ENCODE measurements around the gene ATF7. TPM values are rescaled to one million over a fixed set of nuclear protein-coding genes. Genes with fewer than 3 reads are reported as not detected.
"Not testable (repeated sequence)": the region's sequence is repeated elsewhere in the genome, so short reads cannot be mapped to it uniquely, and the experiment has no call there.

Gene ATF7
- polyA plus RNA-seq, 3 donors, result 37.9 to 49.9 (median 47.4) TPM

DNA sequence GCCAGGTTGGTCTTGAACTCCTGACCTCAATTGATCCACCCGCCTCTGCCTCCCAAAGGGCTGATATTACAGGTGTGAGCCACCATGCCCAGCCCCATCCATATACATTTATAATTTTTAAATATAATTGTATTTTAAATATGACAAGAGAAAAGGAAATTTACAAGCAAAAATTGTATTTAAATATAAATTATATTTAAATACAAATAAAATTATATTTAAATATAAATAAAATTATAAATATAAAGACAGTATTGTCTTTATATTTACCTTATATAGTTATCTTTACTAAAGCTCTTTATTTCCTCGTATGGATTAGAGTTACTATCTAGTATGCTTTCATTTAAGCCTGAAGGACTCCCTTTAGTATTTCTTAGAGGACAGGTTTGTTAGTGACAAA is 11.9 kb upstream of the ATF7 start:
- DNase-seq, result no peak

DNA sequence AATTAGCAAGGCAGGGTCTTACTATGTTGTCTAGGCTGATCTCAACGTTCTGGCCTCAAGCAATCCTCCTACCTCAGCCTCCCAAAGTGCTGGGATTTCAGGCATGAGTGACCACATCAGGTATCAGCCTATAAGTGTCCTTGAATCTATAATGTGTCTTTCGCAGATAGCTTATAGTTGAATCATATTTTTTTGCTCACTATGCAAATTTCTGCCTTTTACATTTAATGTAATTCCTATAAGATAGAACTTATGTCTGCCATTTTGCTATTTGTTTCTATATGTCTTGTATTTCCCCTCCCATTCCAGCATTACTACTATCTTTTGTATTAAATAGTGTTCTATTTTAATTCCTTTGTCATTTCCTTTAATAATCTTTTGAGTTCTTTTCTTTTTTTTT is 10.5 kb upstream of the ATF7 start:
- DNase-seq, result no peak

DNA sequence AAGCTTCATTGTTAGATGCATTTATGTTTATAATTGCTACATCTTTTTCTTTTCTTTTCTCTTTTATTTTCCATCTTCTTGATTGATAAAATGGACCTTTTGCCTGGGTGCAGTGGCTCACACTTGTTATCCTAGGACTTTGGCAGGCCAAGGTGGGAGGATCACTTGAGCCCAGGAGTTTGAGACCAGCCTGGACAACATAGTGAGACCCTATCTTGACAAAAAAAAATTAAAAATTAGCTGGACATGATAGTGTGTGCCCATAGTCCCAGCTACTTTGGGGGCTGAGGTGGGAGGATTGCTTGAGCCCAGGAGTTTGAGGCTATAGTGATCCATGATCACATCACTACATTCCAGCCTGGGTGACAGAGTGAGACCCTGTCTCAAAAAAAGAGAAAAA is 9.5 kb upstream of the ATF7 start:
- not testable (repeated sequence) for DNase-seq

DNA sequence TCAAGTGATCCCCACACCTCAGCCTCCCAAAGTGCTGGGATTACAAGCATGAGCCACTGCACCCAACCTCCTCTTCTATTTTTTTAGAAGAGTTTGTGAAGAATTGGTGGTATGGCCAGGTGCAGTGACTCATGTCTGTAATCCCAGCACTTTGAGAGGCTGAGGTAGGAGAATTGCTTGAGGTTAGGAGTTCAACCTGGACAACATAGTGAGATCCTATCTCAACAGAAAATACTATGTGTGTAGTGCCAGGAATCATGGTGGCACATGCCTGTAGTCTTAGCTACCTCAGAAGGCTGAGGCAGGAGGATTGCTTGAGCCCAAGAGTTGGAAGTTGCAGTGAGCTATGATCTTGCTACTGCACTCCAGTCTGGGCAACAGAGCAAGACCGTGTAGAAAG is 5.5 kb upstream of the ATF7 start:
- DNase-seq, result no peak

DNA sequence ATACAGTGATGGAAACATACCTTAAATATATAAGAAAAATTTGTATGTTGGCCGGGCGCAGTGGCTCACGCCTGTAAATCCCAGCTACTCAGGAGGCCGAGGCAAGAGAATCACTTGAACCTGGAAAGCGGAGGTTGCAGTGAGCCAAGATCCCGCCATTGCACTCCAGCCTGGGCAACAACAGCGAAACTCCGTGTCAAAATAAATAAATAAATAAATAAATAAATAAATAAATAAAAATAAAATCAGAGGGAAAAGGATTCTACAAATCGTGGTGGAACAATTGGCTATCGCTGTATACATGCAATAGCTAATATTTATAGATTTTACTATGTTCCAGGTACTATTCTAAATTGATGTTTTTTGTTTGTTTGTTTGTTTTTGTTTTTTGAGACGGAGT is 1.7 kb upstream of the ATF7 start:
- DNase-seq, result no peak

DNA sequence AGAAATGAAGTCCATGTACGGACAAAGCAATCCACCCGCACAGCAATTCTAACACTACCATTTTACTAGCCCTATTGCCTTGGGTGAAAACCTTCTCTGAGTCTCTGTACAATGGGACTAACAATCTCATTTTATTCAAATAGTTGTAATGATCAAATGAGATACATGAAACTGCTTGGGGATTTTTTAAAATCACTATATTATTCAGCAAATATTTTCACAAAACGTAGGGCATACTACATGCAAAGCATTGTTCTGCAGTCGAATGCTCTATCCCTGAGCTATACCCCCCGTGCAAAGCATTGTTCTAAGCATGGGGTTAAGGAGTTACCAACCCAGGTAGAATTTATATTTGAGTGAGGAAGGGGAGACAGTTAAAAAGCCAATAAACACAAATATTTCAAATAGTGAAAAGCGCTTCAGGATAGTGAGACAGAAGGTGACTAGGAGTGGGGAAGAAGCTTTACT is 554 bp upstream of the ATF7 start:
- no peak for DNase-seq

DNA sequence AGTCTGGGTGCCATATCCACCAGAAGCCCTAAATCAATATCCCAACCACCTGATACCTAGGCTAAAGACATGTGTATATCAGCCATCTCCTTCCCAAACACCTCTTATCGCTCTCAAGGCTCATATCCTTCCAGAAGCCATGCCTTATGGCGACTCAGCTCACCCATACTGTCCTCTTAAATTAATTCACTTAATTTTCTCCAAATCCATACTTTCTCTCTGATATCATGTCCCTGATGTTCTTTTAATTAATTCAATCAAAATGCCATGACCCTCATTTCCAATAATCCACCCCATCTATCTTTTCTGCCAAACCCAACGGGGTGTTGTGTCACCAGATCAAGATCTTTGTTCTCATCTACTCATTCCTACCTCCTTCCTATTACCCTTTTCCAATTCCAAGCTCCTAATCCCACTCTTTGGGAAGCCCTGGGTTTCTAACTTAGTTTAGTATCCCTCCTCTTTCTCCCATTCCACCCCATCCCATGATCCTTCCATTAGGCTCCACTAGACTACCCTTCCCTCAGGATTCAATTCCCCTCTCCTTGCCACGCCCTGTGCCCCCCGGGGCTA is 723 bp downstream of the ATF7 start:
- no peak for DNase-seq

DNA sequence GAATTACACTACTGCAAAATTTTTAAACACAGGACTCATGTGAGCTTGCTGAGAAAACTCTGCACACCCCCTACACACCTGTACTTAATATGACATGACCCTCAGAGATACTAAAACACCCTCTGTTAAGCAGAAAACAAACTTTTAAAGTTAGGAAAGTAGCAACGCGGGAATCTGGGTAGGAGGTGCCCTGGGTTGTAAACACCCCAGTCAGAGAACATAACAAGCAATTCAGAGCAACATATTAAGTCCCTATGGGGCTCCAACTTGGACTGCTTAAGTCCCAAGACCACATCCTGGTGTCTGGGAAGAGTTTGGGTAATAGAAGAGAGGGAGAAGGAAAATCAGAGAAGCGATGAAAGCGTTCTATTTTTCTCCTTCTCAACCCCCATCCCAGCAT is 1.2 kb downstream of the ATF7 start:
- DNase-seq, result no peak

DNA sequence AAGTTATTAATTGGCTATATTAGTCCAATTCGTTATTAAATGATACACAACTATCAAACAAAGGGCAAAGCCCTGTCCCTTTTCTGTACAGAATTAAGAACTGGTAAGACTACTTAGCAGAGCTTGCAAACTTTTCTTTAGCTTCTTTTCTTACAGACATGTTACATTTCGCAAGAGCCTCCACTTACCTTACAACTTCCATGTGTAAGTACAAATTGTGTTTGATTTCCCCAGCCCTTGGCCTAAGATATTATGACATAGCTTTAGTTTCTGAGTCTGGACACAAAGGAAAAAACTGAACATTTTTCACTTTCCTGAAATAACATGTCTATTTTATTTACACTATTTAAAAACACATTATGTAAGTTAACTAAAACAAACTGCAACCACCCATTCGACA is 1.7 kb downstream of the ATF7 start:
- DNase-seq, result no peak

DNA sequence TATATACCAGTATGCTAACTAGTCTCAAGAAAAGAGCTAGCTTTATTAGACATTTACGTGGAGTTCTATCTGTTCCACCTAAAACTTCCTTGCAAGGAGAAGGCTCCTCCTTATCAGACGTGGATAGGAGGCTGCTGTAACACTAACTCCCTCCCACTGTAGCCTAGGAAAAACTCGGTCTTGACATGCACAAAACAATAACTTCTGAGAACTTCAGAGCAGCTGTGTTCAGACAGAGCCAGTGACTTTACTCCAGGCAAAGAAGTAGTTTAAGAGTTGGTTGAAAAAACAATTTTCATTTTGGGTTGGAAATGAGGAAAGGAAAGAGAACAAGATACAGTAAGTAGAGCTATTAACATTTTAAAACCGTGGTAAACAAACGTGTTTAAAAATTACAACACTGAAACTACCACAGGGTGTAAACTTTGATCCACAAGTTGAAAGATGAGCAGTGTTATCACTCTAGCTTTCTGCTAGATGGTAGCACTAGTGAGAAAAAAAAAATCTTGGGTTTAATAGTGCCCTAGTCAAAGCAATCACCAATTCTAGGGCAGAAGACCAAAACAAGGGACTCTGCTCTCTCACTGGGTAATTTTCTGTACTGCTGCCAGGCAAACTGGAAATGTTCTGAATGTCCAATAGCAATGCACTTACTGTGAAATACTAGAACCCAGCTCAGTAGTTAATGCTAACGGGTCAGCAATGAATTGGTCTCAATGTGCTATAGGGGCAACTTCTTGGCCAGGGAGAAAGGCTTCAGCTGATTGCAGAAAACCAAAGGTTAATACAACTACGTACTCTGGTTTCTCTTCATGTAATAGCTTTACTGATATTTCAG is 2.4 kb downstream of the ATF7 start:
- peak; percentile 52 for DNase-seq

DNA sequence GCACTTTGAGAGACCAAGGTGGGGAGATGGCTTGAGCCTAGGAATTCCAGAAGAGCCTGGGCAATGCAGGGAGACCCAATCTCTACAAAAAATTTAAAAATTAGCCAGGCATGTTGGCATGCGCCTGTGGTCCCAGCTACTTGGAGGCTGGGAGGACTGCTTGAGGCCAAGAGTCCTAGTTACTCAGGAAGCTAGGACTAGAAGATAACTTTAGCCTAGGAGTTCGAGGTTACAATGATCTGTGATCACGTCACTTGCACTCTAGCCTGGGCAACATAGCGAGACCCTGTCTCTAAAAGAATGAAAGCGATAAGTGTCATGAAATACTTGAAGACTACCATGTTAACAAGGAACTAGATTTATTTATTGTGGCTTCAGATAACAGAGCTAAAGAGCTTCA is 3.5 kb downstream of the ATF7 start:
- no peak for DNase-seq

DNA sequence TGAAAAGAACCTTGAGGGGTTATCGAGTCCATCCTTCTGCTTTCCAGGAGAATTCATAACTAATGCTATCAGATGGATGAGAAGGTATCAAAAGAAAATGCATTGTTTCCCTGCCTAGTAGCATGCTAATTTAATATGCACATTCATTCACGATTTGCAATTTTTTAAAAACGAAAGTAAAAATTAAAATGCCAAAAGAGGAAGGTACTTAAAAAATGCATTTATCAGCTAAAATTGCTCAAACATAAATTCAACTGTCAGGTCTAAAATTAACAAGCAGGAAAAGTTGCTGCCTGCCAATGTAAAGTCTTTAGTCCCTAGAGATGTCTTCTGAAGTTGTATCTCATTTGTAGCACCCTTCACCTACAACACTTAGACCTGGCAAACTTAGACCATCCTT is 7.9 kb downstream of the ATF7 start:
- DNase-seq, result no peak

DNA sequence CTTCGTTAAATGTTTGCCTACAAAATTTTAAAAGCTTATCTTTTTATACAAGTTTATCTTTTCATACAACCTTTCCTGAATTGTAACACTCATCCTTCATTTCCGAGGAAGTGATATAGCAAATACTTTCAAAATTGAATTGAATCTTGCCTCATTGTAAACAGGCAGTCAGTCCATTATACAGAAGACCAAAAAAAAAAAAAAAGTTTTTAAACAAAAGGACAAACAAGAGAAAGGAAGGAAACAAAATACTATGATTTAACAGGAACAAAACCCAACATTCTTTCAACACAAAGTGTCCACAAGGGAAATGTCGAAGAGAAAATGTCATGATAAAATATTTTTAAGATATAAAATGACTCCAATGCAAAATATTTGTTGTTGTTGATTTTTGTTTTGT is 8.5 kb downstream of the ATF7 start:
- no peak for DNase-seq

DNA sequence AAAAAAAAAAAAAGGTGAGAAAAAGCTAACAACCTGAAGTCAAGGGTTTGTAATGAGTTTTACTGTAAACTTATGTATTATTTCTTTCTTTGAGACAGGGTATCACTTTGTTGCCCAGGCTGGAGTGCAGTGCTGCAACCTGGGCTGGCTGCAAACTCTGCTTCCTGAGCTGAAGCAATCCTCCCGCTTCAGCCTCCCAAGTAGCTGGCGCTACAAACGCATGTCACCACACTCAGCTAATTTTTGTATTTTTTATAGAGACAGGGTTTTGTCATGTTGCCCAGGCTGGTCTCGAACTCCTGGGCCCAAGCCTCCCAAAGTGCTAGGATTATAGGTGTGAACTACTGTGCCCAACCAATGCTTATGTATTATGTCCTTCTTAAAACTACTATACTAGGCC is 9.2 kb downstream of the ATF7 start:
- DNase-seq, result no peak

DNA sequence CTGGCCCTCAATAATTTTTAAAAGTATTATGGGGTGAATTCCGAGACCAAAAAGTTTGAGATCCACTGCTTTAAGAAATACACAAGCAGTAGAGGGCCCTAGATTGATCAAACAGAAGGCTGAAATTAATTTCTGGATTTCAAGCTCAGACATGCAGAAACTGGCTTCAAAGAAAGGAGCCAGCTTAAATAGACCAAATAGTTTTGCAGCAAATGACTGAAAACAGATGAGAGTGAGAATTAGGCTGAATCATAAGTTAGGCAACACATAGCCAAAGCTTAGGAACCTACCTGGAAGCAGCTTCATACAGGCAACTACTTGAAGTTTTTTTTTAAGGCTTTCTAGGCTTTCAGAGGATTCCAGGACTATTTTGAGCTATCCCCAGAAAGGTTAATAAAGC is 12.4 kb downstream of the ATF7 start:
- no peak for DNase-seq

DNA sequence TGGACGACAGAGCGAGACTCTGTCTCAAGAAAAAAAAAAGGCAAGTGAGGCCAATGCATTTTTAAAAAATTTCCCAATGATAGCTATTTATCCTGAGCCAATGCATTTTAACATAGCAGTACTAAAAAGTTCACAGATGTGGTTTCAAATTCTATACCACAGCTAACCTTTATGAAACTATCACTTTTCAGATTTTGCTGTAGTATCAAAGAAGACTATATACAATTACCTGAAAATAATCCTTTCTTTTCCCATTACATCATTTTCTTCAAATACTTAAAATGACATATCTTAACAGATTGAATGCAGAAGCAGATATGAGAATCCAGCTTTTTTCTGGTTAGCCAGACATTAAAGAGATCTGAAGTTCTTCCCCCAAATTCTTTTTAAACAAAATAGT is 13.2 kb downstream of the ATF7 start:
- DNase-seq, result no peak

DNA sequence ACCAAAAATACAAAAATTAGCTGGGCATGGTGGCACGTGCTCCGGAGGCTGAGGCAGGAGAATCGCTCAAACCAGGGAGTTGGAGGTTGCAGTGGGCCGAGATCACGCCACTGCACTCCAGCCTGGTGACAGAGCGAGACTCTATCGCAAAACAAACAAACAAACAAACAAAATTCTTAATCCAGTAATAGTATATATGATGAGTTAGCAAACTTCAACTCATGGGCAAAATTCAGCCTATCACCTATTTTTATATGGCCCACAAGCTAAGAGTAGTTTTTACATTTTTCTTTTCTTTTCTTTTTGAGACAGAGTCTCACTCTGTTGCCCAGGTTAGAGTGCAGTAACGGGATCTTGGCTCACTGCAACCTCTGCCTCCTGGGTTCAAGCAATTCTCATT is 14.9 kb downstream of the ATF7 start:
- no peak for DNase-seq

DNA sequence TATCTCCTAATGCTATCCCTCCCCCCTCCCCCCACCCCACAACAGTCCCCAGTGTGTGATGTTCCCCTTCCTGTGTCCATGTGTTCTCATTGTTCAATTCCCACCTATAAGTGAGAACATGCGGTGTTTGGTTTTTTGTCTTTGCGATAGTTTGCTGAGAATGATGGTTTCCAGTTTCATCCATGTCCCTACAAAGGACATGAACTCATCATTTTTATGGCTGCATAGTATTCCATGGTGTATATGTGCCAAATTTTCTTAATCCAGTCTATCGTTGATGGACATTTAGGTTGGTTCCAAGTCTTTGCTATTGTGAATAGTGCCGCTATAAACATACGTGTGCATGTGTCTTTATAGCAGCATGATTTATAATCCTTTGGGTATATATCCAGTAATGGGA is 19.5 kb downstream of the ATF7 start:
- not testable (repeated sequence) for DNase-seq

DNA sequence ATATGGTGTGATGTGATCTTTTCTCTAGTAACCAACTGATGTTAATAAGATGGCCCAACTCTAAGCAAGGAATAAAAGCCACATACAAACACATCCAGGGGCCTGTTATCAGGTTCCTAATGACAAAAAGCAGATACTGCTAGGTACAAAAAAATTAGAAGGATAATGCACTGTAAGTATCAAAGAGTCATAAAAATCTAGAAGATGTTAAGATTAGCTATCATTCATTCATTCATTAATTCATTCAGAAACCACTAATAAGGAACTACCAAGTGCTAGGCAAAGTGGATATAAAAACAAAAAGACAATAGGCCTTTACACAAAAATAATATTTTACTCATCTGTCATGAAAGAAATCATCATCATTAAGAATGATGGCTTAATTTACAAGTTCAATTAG is 21.6 kb downstream of the ATF7 start:
- DNase-seq, result no peak

DNA sequence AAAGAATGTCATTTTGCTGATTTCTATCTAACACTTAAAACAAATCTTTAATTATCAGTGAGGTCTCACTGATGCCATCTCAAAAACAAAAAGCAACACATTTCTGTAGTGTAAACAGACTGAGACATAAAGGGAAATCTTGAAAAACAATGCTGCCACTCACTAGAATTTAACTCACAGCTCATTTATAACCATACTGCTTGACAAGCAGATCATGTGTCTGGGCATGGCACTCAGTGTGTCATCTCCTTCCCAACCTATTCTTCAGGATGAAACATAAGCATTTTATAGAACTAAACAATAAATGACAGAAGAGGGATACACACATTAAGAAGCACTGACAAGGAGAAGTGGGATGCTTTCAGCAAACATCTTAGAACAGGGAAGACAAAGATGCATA is 22.4 kb downstream of the ATF7 start:
- DNase-seq, result no peak

DNA sequence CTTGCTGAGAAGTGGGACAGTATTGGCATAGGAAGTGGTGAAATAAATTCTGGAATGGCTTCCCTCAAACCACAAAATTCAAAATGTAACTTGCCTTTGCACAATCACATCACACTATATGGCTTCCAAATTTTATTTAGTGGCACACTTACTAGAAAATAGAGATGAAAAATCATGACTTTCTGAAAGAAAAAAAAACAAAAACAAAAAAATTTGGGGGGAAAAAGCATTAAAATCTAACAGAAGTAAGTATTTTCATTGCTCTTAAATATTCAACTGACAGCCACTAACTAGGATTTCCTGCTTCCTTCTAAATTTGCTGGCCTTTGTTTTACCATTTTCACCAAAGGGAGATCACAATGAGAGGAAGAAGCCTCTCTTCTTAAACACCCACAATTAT is 23.0 kb downstream of the ATF7 start:
- no peak for DNase-seq

DNA sequence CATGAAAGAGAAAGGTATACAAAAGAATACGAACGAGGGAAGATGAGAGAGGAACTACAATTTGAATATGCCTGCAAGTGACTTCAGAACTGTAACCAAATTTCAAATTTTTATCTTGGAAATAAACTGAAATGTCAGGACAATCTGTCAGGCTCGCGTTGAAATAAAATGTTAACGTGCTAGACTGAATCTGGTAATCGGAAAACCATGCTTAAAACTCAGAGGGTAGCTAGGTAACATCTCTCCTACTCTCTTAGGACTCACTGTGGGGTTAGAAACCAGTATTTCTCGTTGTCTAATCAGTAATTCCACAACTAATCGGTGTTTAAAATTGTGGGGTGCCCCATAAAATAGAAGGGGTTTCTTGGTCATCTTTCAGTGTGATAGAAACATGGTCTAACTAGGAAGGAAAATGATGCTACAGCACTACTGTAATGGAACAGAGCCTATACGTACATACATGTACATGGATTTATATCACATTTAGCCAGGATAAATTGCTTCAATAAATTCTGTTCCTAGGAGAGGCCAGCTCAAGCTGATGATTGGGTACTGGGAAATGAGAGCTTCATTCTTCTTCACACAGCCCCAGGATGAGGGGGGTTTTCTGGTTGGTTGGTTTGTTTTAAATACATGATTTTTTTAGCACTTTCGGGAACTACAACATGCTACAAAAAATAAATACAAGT is 23.9 kb downstream of the ATF7 start:
- no peak for DNase-seq

DNA sequence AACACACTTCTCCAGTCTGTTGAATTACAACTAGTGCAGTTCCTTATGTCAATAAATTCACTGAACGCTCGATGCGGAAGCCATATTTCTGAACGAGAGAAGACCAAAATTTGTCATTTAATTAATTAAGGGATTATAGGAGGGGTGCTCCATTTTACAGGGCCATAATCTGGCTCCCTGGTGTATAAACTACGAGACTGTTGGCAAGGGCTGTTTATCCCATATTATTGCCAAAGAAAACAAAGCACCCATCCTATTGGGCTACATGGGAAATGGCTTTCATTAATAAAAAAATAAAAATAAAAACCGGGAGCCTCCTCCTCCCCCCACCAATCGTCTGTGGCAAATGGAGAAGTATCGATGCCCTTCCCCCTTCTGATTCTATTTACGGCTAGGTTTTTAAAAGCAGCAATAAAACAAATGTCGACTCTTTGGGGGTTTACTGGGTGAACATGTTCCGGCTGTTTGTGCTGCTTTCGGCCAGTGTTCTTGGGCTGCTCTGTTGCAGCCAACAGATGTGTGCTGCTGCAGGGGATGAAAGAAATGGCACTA is 24.8 kb downstream of the ATF7 start:
- peak; percentile 77 for DNase-seq

Data from renal pelvis (tissue), 4 donors.